Measurements from ENCODE around the gene VIPAS39. TPM values are rescaled to one million over a fixed set of nuclear protein-coding genes. Genes with fewer than 3 reads are reported as not detected.

The VIPAS39 gene
- total RNA-seq, 1 donor from 2014 or later = 23.4 TPM

DNA sequence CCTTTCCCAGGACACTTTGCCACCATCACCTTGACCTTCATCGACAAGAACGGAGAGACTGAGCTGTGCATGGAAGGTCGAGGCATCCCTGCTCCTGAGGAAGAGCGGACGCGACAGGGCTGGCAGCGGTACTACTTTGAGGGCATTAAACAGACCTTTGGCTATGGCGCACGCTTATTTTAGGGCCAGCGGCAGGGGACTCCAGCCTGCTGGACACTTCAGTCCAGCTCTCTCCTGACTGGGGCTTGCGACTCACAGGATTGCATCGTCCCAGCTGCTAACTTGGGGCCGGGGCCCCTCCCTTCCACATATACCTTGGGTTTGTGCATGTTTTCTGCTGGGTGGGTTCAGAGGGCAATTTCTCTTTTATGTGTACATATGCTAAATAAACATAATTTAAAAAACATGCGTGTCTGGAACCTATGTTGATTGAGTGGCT lies 11.7 kb upstream of the VIPAS39 start:
- TF ChIP-seq, protein P1, sequence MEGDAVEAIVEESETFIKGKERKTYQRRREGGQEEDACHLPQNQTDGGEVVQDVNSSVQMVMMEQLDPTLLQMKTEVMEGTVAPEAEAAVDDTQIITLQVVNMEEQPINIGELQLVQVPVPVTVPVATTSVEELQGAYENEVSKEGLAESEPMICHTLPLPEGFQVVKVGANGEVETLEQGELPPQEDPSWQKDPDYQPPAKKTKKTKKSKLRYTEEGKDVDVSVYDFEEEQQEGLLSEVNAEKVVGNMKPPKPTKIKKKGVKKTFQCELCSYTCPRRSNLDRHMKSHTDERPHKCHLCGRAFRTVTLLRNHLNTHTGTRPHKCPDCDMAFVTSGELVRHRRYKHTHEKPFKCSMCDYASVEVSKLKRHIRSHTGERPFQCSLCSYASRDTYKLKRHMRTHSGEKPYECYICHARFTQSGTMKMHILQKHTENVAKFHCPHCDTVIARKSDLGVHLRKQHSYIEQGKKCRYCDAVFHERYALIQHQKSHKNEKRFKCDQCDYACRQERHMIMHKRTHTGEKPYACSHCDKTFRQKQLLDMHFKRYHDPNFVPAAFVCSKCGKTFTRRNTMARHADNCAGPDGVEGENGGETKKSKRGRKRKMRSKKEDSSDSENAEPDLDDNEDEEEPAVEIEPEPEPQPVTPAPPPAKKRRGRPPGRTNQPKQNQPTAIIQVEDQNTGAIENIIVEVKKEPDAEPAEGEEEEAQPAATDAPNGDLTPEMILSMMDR (IDR thresholded peaks at IDR 0.05; ENCODE audit: insufficient read depth, low read length, poor library complexity, severe bottlenecking) = no peak
- no peaks in the 10 kb centered on the region for H3K36me3 ChIP-seq (ENCODE audit: control insufficient read depth, insufficient read depth, low read length)
- DNase-seq (ENCODE audit: low read depth) = no peak
- peaks cover 6% of the 10 kb centered on the region for H3K27me3 ChIP-seq (ENCODE audit: control insufficient read depth, insufficient read depth, low read length)
- H3K4me3 ChIP-seq (ENCODE audit: low read depth, low read length) = no peak overlapping the region

DNA sequence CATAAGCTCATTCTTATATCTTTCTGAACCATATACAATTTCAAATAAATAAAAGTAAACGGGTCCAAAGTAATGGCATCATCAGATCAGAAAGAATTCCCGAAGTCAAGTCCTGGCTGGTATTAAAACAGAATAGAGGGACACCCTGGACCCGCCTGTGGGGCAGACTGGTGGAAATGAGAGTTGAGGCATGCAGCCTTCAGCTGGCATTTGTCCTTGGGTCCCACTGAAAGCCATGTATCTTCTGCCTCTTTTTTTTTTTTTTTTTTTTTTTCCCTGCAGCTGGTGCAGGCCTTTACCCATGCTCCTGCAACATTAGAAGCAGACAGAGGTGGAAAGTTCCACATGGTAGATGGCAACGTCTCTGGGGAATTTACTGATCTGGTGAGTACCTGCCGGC lies 10.4 kb upstream of the VIPAS39 start:
- Histone ChIP-seq H3K27me3 (ENCODE audit: control insufficient read depth, insufficient read depth, low read length) (no peaks in the 10 kb centered on the region), H3K4me3 (ENCODE audit: low read depth, low read length) (no peak overlapping the region), H3K36me3 (ENCODE audit: control insufficient read depth, insufficient read depth, low read length) (peaks cover 1% of the 10 kb centered on the region)
- TF ChIP-seq, protein P1 (IDR thresholded peaks at IDR 0.05; ENCODE audit: insufficient read depth, low read length, poor library complexity, severe bottlenecking) = no peak
- DNase-seq (ENCODE audit: low read depth) = no peak

DNA sequence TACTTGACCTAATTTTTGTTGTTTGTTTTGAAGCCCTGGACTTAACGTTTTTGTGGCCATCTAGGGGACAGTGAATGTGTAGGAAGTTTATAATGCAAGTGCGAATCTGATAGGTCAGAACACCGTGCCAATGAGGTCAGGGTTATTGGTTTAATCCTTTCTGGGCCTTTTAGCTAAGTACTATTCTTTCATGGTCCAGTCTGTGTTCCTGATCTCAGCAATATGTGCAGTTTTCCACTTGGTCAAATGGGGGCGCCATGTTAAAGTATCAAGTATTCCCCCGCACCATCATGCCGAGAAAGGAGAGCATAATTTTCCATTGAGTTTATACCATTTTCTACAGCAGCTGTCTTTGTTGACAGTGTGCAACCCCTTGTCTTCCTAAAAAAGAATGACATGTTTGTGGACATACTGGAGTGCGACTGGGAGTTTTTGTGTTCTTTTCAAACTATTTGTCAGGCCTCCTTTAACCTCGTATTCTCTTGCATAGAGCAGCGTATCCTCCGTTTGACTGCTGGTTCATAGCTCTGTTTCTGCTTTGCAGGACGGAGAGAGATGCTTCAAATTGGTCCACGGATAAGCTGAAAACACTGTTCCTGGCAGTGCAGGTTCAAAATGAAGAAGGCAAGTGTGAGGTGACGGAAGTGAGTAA lies 1.8 kb upstream of the VIPAS39 start:
- no peaks in the 10 kb centered on the region for H3K27me3 ChIP-seq (ENCODE audit: control insufficient read depth, insufficient read depth, low read length)
- peak; percentile 25 for DNase-seq (ENCODE audit: low read depth)
- peak overlapping the region; percentile 88 for H3K4me3 ChIP-seq (ENCODE audit: low read depth, low read length)
- TF ChIP-seq, protein P1 (IDR thresholded peaks at IDR 0.05; ENCODE audit: insufficient read depth, low read length, poor library complexity, severe bottlenecking) = peak; percentile 75
- H3K36me3 ChIP-seq (ENCODE audit: control insufficient read depth, insufficient read depth, low read length) = peaks cover 1% of the 10 kb centered on the region

DNA sequence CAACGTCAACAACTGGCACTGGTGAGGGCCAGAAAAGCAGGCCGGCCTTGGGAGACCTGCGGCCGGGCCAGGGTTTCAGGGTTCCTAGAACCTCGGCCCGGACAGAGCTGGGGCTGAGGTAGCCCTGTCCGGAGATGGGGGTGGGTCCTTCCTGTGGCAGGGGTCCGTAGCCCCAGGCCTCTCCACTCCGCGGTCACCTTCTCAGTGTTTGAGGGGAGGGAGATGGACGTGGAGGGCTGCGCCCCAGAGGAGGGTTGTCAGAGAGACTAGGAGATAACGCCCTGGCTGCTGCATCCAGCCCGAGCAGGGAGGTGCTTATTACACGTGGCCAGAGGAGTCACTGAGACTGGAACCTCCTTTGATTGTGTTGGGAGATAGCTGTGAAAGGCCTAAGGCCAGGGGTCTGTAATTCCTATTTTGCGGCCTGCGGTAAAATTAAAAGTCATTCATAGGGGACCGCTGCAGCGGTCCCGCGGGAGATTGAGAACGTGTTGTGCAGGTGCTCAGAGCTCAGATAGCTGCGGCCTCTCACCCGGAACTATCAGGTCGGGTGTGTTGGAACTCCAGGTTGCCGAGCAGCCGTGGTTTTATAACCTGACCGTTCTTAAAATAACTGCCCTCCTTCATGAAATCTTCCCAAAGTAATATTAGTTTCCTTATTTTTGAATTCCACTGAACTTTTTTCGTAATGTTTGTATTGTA lies 999 bp upstream of the VIPAS39 start:
- DNase-seq (ENCODE audit: low read depth) = no peak
- Histone ChIP-seq H3K36me3 (ENCODE audit: control insufficient read depth, insufficient read depth, low read length) (no peaks in the 10 kb centered on the region), H3K27me3 (ENCODE audit: control insufficient read depth, insufficient read depth, low read length) (no peaks in the 10 kb centered on the region), H3K4me3 (ENCODE audit: low read depth, low read length) (peak overlapping the region; percentile 88)
- TF ChIP-seq, protein P1 (IDR thresholded peaks at IDR 0.05; ENCODE audit: insufficient read depth, low read length, poor library complexity, severe bottlenecking) = no peak

DNA sequence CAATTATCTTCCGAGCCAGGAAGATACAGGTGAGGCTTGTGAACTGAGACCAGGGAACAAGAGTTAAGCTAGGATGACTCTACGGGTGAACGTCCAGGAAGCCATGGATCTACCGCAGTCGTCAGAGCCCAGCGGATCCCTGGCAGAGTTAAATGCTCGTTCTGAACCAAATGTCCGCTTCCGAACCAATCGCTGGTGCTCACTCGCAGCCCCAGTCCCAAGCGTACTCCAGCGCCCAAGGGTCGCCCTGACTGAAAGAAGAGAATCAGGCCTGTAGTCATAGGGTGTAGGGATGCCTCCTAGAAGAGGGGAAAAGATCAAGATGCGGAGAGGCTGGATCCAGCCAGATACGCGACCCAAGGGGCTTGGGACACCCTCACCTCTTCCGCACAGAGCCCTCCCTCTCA lies 283 bp downstream of the VIPAS39 start:
- H3K27me3 ChIP-seq (ENCODE audit: control insufficient read depth, insufficient read depth, low read length) = no peaks in the 10 kb centered on the region
- TF ChIP-seq, protein P1 (IDR thresholded peaks at IDR 0.05; ENCODE audit: insufficient read depth, low read length, poor library complexity, severe bottlenecking) = no peak
- no peak for DNase-seq (ENCODE audit: low read depth)
- H3K36me3 ChIP-seq (ENCODE audit: control insufficient read depth, insufficient read depth, low read length) = no peaks in the 10 kb centered on the region
- peak overlapping the region; percentile 88 for H3K4me3 ChIP-seq (ENCODE audit: low read depth, low read length)

Measured in kidney epithelial cell (primary cell).